Breast epithelium (tissue), 3 donors: ENCODE data around the gene TLCD1.

ENCODE experiments used
- POLR2A ChIP-seq: fragments of 450-650 bp; IDR thresholded peaks from one replicate; pipeline ENCODE4 v1.6.1; 2016; ENCODE audit warnings: antibody characterized with exemption, mild to moderate bottlenecking, moderate library complexity
- POLR2AphosphoS5 ChIP-seq, 3 donors: sonication (generic); formaldehyde crosslinking; IDR thresholded peaks; one replicate each; pipeline ENCODE4 v1.6.1; 2017; ENCODE audit warnings: antibody characterized with exemption in 3 of 3
- TF ChIP-seq, protein P1 (sequence below), 3 donors: fragments of 450-650 bp; IDR thresholded peaks; one replicate each; pipeline ENCODE4 v1.5.1; 2016 to 2017; ENCODE audit warnings: antibody characterized with exemption in 3 of 3, mild to moderate bottlenecking in 3 of 3, moderate library complexity in 3 of 3

DNA sequence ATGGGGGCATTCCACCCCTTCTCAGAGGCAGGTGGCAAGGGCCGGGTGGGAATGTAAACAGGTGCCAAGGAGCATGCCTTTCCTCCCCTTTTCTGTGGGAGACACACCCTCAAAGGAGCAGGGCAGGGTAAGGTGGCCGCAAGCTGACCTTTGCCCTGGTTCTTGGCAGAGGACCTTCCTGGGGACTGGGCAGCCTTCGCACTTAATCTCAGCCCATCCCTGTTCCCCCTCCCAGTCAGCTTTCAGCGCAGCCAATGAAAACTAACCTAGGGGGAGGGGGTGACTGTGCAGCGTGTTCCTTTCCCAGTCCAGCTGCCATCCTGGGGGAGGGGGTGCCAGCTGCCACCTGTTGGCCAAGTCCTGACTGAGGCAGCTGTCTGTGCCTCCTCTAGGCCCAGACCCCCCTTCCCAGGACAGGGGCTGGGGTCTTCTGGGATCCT, 20.6 kb upstream of the TLCD1 start:
- TF ChIP-seq, protein P1, sequence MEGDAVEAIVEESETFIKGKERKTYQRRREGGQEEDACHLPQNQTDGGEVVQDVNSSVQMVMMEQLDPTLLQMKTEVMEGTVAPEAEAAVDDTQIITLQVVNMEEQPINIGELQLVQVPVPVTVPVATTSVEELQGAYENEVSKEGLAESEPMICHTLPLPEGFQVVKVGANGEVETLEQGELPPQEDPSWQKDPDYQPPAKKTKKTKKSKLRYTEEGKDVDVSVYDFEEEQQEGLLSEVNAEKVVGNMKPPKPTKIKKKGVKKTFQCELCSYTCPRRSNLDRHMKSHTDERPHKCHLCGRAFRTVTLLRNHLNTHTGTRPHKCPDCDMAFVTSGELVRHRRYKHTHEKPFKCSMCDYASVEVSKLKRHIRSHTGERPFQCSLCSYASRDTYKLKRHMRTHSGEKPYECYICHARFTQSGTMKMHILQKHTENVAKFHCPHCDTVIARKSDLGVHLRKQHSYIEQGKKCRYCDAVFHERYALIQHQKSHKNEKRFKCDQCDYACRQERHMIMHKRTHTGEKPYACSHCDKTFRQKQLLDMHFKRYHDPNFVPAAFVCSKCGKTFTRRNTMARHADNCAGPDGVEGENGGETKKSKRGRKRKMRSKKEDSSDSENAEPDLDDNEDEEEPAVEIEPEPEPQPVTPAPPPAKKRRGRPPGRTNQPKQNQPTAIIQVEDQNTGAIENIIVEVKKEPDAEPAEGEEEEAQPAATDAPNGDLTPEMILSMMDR (IDR thresholded peaks at IDR 0.05), result no peak
- TF ChIP-seq POLR2A, result no peak
- no peak for TF ChIP-seq POLR2AphosphoS5 (IDR thresholded peaks at IDR 0.05)
